ENCODE results near the gene GPHA2. TPM values are rescaled to one million over a fixed set of nuclear protein-coding genes. Genes with fewer than 3 reads are reported as not detected.
A peak's percentile ranks its signal among the peaks of the same experiment; 100 is the strongest.

GPHA2 gene
- total RNA-seq, 4 donors from 2014 or later: not detected

- Histone ChIP-seq H3K36me3 (no peaks in the 10 kb centered on the region), H3K27me3 (no peaks in the 10 kb centered on the region), H3K9me3 (no peaks in the 10 kb centered on the region), H3K27ac (peak overlapping the region in 2 of 4 donors; percentile 19 to 57), H3K4me3 (no peak overlapping the region), H3K4me1 (peaks cover 0 to 13% (median 0%) of the 10 kb centered on the region in 4 donors)
- peak in 1 of 3 donors; percentile 67 for DNase-seq
- TF ChIP-seq POLR2A (IDR thresholded peaks at IDR 0.05) (no peak), CTCF (IDR thresholded peaks at IDR 0.05) (no peak)
Observed at GRCh38 chr11:64970731-64971151, 35.0 kb upstream of the GPHA2 start.

GRCh38 chr11:64969209-64969608, 33.5 kb upstream of the GPHA2 start:
- H3K4me1 ChIP-seq: peaks cover 0 to 13% (median 0%) of the 10 kb centered on the region in 4 donors
- H3K27ac ChIP-seq: peak overlapping the region in 2 of 4 donors; percentile 51 to 72
- H3K27me3 ChIP-seq: no peaks in the 10 kb centered on the region
- no peaks in the 10 kb centered on the region for H3K36me3 ChIP-seq
- no peaks in the 10 kb centered on the region for H3K9me3 ChIP-seq
- no peak for DNase-seq
- TF ChIP-seq CTCF (IDR thresholded peaks at IDR 0.05): peak in 1 of 6 experiments; percentile 15
- TF ChIP-seq POLR2A (IDR thresholded peaks at IDR 0.05): no peak
- H3K4me3 ChIP-seq: no peak overlapping the region

- Histone ChIP-seq H3K9me3 (no peaks in the 10 kb centered on the region), H3K4me3 (no peak overlapping the region), H3K27me3 (no peaks in the 10 kb centered on the region), H3K27ac (no peak overlapping the region), H3K4me1 (peaks cover 0 to 11% (median 0%) of the 10 kb centered on the region in 4 donors), H3K36me3 (no peaks in the 10 kb centered on the region)
- no peak for DNase-seq
- TF ChIP-seq POLR2A (IDR thresholded peaks at IDR 0.05) (no peak), CTCF (IDR thresholded peaks at IDR 0.05) (no peak)
Observed at GRCh38 chr11:64967375-64967774, 31.7 kb upstream of the GPHA2 start.

GRCh38 chr11:64963072-64963631, 27.5 kb upstream of the GPHA2 start:
- no peaks in the 10 kb centered on the region for H3K27me3 ChIP-seq
- no peaks in the 10 kb centered on the region for H3K36me3 ChIP-seq
- no peak for DNase-seq
- no peak for TF ChIP-seq POLR2A (IDR thresholded peaks at IDR 0.05)
- TF ChIP-seq CTCF (IDR thresholded peaks at IDR 0.05): no peak
- no peak overlapping the region for H3K27ac ChIP-seq
- H3K4me3 ChIP-seq: no peak overlapping the region
- no peaks in the 10 kb centered on the region for H3K4me1 ChIP-seq
- no peaks in the 10 kb centered on the region for H3K9me3 ChIP-seq

- Histone ChIP-seq H3K36me3 (no peaks in the 10 kb centered on the region), H3K27me3 (no peaks in the 10 kb centered on the region), H3K4me3 (no peak overlapping the region), H3K4me1 (no peaks in the 10 kb centered on the region), H3K27ac (no peak overlapping the region), H3K9me3 (no peaks in the 10 kb centered on the region)
- no peak for DNase-seq
- TF ChIP-seq CTCF (IDR thresholded peaks at IDR 0.05) (no peak), POLR2A (IDR thresholded peaks at IDR 0.05) (no peak)
Observed at GRCh38 chr11:64960719-64961118, 25.0 kb upstream of the GPHA2 start.

- no peaks in the 10 kb centered on the region for H3K4me1 ChIP-seq
- no peaks in the 10 kb centered on the region for H3K27me3 ChIP-seq
- no peak for DNase-seq
- no peaks in the 10 kb centered on the region for H3K36me3 ChIP-seq
- no peak for TF ChIP-seq POLR2A (IDR thresholded peaks at IDR 0.05)
- TF ChIP-seq CTCF (IDR thresholded peaks at IDR 0.05): no peak
- H3K27ac ChIP-seq: no peak overlapping the region
- H3K9me3 ChIP-seq: no peaks in the 10 kb centered on the region
- no peak overlapping the region for H3K4me3 ChIP-seq
Observed at GRCh38 chr11:64959498-64959897, 23.8 kb upstream of the GPHA2 start.
